ENCODE results near the gene VRK1. TPM values are rescaled to one million over a fixed set of nuclear protein-coding genes. Genes with fewer than 3 reads are reported as not detected.

Gene VRK1
- total and polyA plus RNA-seq, 2 of the 4 experiments (the other 2 are of a cell fraction): 14.2 to 19.9 TPM

- no peak for DNase-seq
- Histone ChIP-seq H2AK9ac (replicated peaks; ENCODE audit: low read depth, low read length, poor library complexity) (no peak overlapping the region), H3K4ac (ENCODE audit: low read depth, low read length) (no peak overlapping the region), H3K27me3 (ENCODE audit: control insufficient read depth, insufficient read depth, low read length) (no peaks in the 10 kb centered on the region; the same call in 1 of the 2 replicates), H3K9me3 (ENCODE audit: control insufficient read depth, insufficient read depth, low read length) (no peaks in the 10 kb centered on the region), H3K18ac (ENCODE audit: low read depth, low read length) (no peak overlapping the region), H3K4me1 (ENCODE audit: control insufficient read depth, insufficient read depth, low read length) (no peaks in the 10 kb centered on the region), H4K5ac (ENCODE audit: low read depth, low read length) (no peak overlapping the region), H3K4me3 (ENCODE audit: insufficient read depth, low read depth, low read length) (no peak overlapping the region), H3K79me1 (ENCODE audit: low read depth in 1 of 2, low read length in 2 of 2) (no peaks in the 10 kb centered on the region), H3K9me1 (ENCODE audit: insufficient read depth, low read length) (no peaks in the 10 kb centered on the region), H2AFZ (replicated peaks; ENCODE audit: low read length, poor library complexity) (no peak overlapping the region), H2AK5ac (ENCODE audit: low read depth, low read length) (no peak overlapping the region), H3K4me2 (ENCODE audit: low read depth, low read length) (no peak overlapping the region), H3K36me3 (ENCODE audit: control insufficient read depth, insufficient read depth, low read length) (no peaks in the 10 kb centered on the region), H2BK15ac (ENCODE audit: low read depth, low read length) (no peak overlapping the region), H2BK120ac (ENCODE audit: low read depth, low read length) (no peak overlapping the region), H3K27ac (ENCODE audit: insufficient read depth, low read length) (no peak overlapping the region), H3K23ac (ENCODE audit: low read depth, low read length) (no peak overlapping the region), H2BK20ac (ENCODE audit: low read depth, low read length) (no peak overlapping the region), H2BK5ac (ENCODE audit: low read depth, low read length, poor library complexity, severe bottlenecking) (no peak overlapping the region), H4K20me1 (ENCODE audit: insufficient read depth, low read length) (no peaks in the 10 kb centered on the region), H3K9ac (ENCODE audit: low read depth, low read length) (no peak overlapping the region), H3K14ac (replicated peaks; ENCODE audit: low read depth, low read length) (no peak overlapping the region), H3K56ac (ENCODE audit: extremely low read depth, insufficient read depth, low read length) (no peak overlapping the region), H4K8ac (ENCODE audit: low read depth in 2 of 2, low read length in 2 of 2) (no peak overlapping the region), H4K91ac (ENCODE audit: insufficient read depth, low read depth, low read length) (no peak overlapping the region)
- ChIA-PET CTCF (no interaction called here), POLR2A (ENCODE audit: unreplicated experiment) (no interaction called here)
- ATAC-seq (ENCODE audit: low read depth): no peak
- TF ChIP-seq CTCF (conservative IDR thresholded peaks at IDR 0.05; ENCODE audit: low read depth, low read length) (no peak), BHLHE40 (IDR thresholded peaks at IDR 0.05; ENCODE audit: low read depth, low read length) (no peak), RCOR1 (IDR thresholded peaks at IDR 0.05; ENCODE audit: insufficient replicate concordance, low read length) (no peak), USF2 (IDR thresholded peaks at IDR 0.05; ENCODE audit: low read depth, low read length) (no peak)
- WGBS, 2 experiments (ENCODE audit: extremely low coverage in 2 of 2, insufficient read length in 1 of 2): no CpG with 5 or more reads among the region's 3 CpGs
- BruUV-seq (replicated peaks): no TSS peak
- intact Hi-C loops (cut with micrococcal nuclease): no loop called here
- dilution Hi-C loops (cut with HindIII; ENCODE audit: low sequenced_read_pairs, unreplicated experiment): no loop called here
- in situ Hi-C loops (cut with MboI; ENCODE audit: low sequenced_read_pairs): no loop called here
These were observed 15.8 kb upstream of the VRK1 start for GRCh38 chr14:96781371-96781770.
